ENCODE measurements around the gene FAM156B.
"Not testable (repeated sequence)": the region's sequence is repeated elsewhere in the genome, so short reads cannot be mapped to it uniquely, and the experiment has no call there.

The FAM156B gene

GRCh38 chrX:52896855-52897709 lies at the start of gene FAM156B:
Gene FAM156B (plus strand): TSS chrX:52897330. CDS start chrX:52907226, 9,896 bp downstream.
- DNase-seq, result not testable (repeated sequence)

GRCh38 chrX:52852110-52852860 lies 44.8 kb upstream of the FAM156B start:
- no peak for DNase-seq

- DNase-seq, result not testable (repeated sequence)
These were observed 40.1 kb upstream of the FAM156B start for GRCh38 chrX:52856991-52857525.

GRCh38 chrX:52865343-52865998 lies 31.7 kb upstream of the FAM156B start:
- no peak for DNase-seq

- no peak for DNase-seq
These were observed 29.4 kb upstream of the FAM156B start, which contains the start of gene XAGE3 for GRCh38 chrX:52867610-52868348. Gene XAGE3 (minus strand): TSS chrX:52868083. CDS start chrX:52867133, 950 bp downstream.

- DNase-seq, result no peak
These were observed 27.1 kb upstream of the FAM156B start for GRCh38 chrX:52870046-52870445.

GRCh38 chrX:52873825-52874224 lies 23.3 kb upstream of the FAM156B start:
- DNase-seq, result not testable (repeated sequence)

GRCh38 chrX:52874661-52875060 lies 22.5 kb upstream of the FAM156B start:
- no peak for DNase-seq

- not testable (repeated sequence) for DNase-seq
These were observed 21.7 kb upstream of the FAM156B start for GRCh38 chrX:52875436-52875835.

- not testable (repeated sequence) for DNase-seq
These were observed 20.7 kb upstream of the FAM156B start for GRCh38 chrX:52876386-52876785.

GRCh38 chrX:52887459-52887858 lies 9.7 kb upstream of the FAM156B start:
- DNase-seq, result not testable (repeated sequence)

GRCh38 chrX:52888090-52888489 lies 9.0 kb upstream of the FAM156B start:
- DNase-seq, result not testable (repeated sequence)

- not testable (repeated sequence) for DNase-seq
These were observed 692 bp upstream of the FAM156B start for GRCh38 chrX:52896438-52896837.

- not testable (repeated sequence) for DNase-seq
These were observed 8.4 kb downstream of the FAM156B start for GRCh38 chrX:52905531-52905930.

- not testable (repeated sequence) for DNase-seq
These were observed 8.9 kb downstream of the FAM156B start for GRCh38 chrX:52906072-52906471.

GRCh38 chrX:52907137-52907536 lies 10.0 kb downstream of the FAM156B start:
- DNase-seq, result not testable (repeated sequence)

GRCh38 chrX:52907900-52908299 lies 10.8 kb downstream of the FAM156B start:
- DNase-seq, result not testable (repeated sequence)

- not testable (repeated sequence) for DNase-seq
These were observed 12.3 kb downstream of the FAM156B start for GRCh38 chrX:52909313-52909969.

- not testable (repeated sequence) for DNase-seq
These were observed 16.6 kb downstream of the FAM156B start for GRCh38 chrX:52913681-52914080.

GRCh38 chrX:52914704-52915103 lies 17.6 kb downstream of the FAM156B start:
- DNase-seq, result not testable (repeated sequence)

GRCh38 chrX:52923781-52924241 lies 26.7 kb downstream of the FAM156B start:
- DNase-seq, result no peak

All from stimulated activated CD4-positive, alpha-beta T cell treated with anti-CD3 and anti-CD28 coated beads, Interleukin-1b, Interleukin-23, amount 100 ng/mL, for 48 hours (primary cell).